Lower leg skin (tissue), 3 donors: ENCODE data around the gene LKAAEAR1.

Source experiments
- POLR2A ChIP-seq, 2 donors: fragments of 450-650 bp; IDR thresholded peaks; one replicate each; pipeline ENCODE4 v1.6.1; 2016 to 2017; ENCODE audit warnings: antibody characterized with exemption in 2 of 2, mild to moderate bottlenecking in 1 of 2, moderate library complexity in 1 of 2
- TF ChIP-seq, protein P1 (sequence below), 3 donors: fragments of 450-650 bp; IDR thresholded peaks; one replicate each; pipeline ENCODE4 v1.5.1; 2016; ENCODE audit warnings: antibody characterized with exemption in 3 of 3, mild to moderate bottlenecking in 3 of 3, moderate library complexity in 2 of 3

DNA sequence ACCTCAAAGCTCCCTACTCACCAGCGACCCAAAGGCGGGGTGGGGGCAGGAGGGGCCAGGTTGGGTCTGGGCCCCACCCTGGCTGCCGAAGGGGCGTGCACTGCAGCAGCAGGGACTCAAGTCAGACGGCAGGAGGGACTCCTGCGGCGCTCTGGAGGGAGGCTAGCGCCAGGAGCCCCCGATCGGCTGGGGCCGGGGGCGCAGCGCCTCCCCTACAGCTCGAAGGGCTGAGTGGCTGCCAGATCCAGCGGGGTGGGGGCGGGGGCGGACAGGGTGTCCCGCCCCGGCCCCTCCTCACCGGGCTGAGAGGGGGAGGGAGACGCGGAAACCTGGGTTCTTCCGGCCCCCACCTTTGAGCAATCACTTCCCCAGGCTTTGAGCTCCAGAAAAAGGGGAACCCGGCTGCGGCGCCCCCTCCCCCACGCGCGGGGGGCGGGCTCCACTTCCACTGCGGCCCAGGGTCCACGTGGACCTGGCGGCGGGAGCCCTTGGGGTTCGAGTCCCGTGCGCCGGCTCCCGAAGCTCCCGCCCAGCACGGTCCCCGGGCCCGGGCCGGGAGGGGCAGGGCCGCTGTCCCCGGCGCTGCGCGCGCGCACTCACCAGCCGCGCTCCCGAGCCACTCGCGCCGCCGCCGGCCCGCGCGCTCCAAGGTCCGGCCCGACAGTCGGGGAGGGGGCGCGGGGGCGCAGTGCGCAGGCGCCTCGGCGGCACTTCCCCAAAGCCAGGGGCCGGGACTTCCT is 4.8 kb downstream of the LKAAEAR1 start, which contains the start of gene RGS19:
- TF ChIP-seq POLR2A (IDR thresholded peaks at IDR 0.05) = no peak
- TF ChIP-seq, protein P1, sequence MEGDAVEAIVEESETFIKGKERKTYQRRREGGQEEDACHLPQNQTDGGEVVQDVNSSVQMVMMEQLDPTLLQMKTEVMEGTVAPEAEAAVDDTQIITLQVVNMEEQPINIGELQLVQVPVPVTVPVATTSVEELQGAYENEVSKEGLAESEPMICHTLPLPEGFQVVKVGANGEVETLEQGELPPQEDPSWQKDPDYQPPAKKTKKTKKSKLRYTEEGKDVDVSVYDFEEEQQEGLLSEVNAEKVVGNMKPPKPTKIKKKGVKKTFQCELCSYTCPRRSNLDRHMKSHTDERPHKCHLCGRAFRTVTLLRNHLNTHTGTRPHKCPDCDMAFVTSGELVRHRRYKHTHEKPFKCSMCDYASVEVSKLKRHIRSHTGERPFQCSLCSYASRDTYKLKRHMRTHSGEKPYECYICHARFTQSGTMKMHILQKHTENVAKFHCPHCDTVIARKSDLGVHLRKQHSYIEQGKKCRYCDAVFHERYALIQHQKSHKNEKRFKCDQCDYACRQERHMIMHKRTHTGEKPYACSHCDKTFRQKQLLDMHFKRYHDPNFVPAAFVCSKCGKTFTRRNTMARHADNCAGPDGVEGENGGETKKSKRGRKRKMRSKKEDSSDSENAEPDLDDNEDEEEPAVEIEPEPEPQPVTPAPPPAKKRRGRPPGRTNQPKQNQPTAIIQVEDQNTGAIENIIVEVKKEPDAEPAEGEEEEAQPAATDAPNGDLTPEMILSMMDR (IDR thresholded peaks at IDR 0.05) = no peak
